HepG2 (cell line): ENCODE results near the gene GPR33. TPM values are rescaled to one million over a fixed set of nuclear protein-coding genes. Genes with fewer than 3 reads are reported as not detected.
A peak's percentile ranks its signal among the peaks of the same experiment; 100 is the strongest.

ENCODE experiments used
- HDAC2 ChIP-seq: sonication (generic); formaldehyde crosslinking; IDR thresholded peaks from 2 replicates; pipeline ENCODE4 v1.4.0; 2020; ENCODE audit warnings: missing genetic modification reagents
- JUN ChIP-seq: sonication (generic); formaldehyde crosslinking; IDR thresholded peaks from 2 replicates; pipeline ENCODE4 v1.4.0; 2020; ENCODE audit warnings: mild to moderate bottlenecking, missing genetic modification reagents
- NFATC3 ChIP-seq: sonication (generic); formaldehyde crosslinking; IDR thresholded peaks from 2 replicates; pipeline ENCODE4 v1.5.1; 2020; ENCODE audit warnings: mild to moderate bottlenecking, missing genetic modification reagents
- RBAK ChIP-seq: sonication (generic); formaldehyde crosslinking; IDR thresholded peaks from 2 replicates; pipeline ENCODE4 v1.5.1; 2020; ENCODE audit warnings: mild to moderate bottlenecking, missing genetic modification reagents
- RBFOX2 ChIP-seq: fragments of 200-400 bp; formaldehyde crosslinking; IDR thresholded peaks from 2 replicates; pipeline ENCODE4 v1.6.1; 2017; ENCODE audit warnings: low read depth, mild to moderate bottlenecking, low read length
- TBL1XR1 ChIP-seq: fragments of 150-350 bp; IDR thresholded peaks from 2 replicates; pipeline ENCODE4 v1.6.1; 2014; ENCODE audit warnings: borderline replicate concordance, low read length; ENCODE audit not compliant: partially characterized antibody
- TBP ChIP-seq: sonication (generic); formaldehyde crosslinking; IDR thresholded peaks from 2 replicates; pipeline ENCODE4 v1.5.0; 2020; ENCODE audit warnings: missing genetic modification reagents
- YEATS4 ChIP-seq: sonication (generic); formaldehyde crosslinking; IDR thresholded peaks from 2 replicates; pipeline ENCODE4 v1.4.0; 2020; ENCODE audit warnings: missing genetic modification reagents, borderline replicate concordance
- ZFP62 ChIP-seq: sonication (generic); formaldehyde crosslinking; IDR thresholded peaks from 2 replicates; pipeline ENCODE4 v1.4.0; 2020; ENCODE audit warnings: missing genetic modification reagents
- ZNF160 ChIP-seq: sonication (generic); formaldehyde crosslinking; IDR thresholded peaks from 2 replicates; pipeline ENCODE4 v1.8.0; 2022; ENCODE audit warnings: mild to moderate bottlenecking, inconsistent platforms, missing genetic modification reagents
- ZNF44 ChIP-seq: sonication (generic); formaldehyde crosslinking; IDR thresholded peaks from 2 replicates; pipeline ENCODE4 v1.5.1; 2020; ENCODE audit warnings: mild to moderate bottlenecking, missing genetic modification reagents
- ZNF788 ChIP-seq: sonication (generic); formaldehyde crosslinking; IDR thresholded peaks from 2 replicates; pipeline ENCODE4 v1.5.0; 2020; ENCODE audit warnings: mild to moderate bottlenecking, missing genetic modification reagents, borderline replicate concordance
- polyA plus RNA-seq, 8 experiments: library from polyadenylated mRNA; depleted of rRNA in 3 of 8; stranded (reverse) in 7 of 8; unstranded in 1 of 8; fragments of >200 nt; fragmentation: Illumina TruSeq in 4 of 8; extraction: Trizol in 4 of 8; gene quantifications; 2 replicates each; pipeline versions ENCODE4 v1.2.1 to v1.2.3, GENCODE V29; 2011 to 2016; ENCODE audit warnings: low read depth in 4 of 8, missing spikeins in 1 of 8, mixed read lengths in 1 of 8; ENCODE audit not compliant: insufficient read depth in 1 of 8
- total RNA-seq, 5 experiments: library from RNA; depleted of rRNA; stranded (reverse); fragments of >200 nt; fragmentation: Illumina TruSeq; extraction: Trizol; gene quantifications; 2 replicates each; pipeline ENCODE4 v1.2.3, GENCODE V29; 2016; ENCODE audit warnings: low read depth in 1 of 5
- TF ChIP-seq, protein P1 (sequence below): sonication (generic); formaldehyde crosslinking; IDR thresholded peaks from 2 replicates; pipeline ENCODE4 v1.8.0; 2022; ENCODE audit warnings: missing genetic modification reagents, mild to moderate bottlenecking, inconsistent platforms, borderline replicate concordance
- TF ChIP-seq, protein P2 (sequence below): sonication (generic); formaldehyde crosslinking; IDR thresholded peaks from 2 replicates; pipeline ENCODE4 v1.5.0; 2020; ENCODE audit warnings: mild to moderate bottlenecking, low read depth, missing genetic modification reagents, borderline replicate concordance
- TF ChIP-seq, protein P3 (sequence below): sonication (generic); formaldehyde crosslinking; IDR thresholded peaks from 2 replicates; pipeline ENCODE4 v1.4.0; 2020; ENCODE audit warnings: missing genetic modification reagents
- TF ChIP-seq, protein P4 (sequence below): sonication (generic); formaldehyde crosslinking; IDR thresholded peaks from 2 replicates; pipeline ENCODE4 v1.4.0; 2020; ENCODE audit warnings: missing genetic modification reagents, borderline replicate concordance

Gene GPR33
- total and polyA plus RNA-seq, 2 of the 13 experiments (the other 11 are each of a cell fraction or from before 2014, with no cell fraction given) = not detected

DNA sequence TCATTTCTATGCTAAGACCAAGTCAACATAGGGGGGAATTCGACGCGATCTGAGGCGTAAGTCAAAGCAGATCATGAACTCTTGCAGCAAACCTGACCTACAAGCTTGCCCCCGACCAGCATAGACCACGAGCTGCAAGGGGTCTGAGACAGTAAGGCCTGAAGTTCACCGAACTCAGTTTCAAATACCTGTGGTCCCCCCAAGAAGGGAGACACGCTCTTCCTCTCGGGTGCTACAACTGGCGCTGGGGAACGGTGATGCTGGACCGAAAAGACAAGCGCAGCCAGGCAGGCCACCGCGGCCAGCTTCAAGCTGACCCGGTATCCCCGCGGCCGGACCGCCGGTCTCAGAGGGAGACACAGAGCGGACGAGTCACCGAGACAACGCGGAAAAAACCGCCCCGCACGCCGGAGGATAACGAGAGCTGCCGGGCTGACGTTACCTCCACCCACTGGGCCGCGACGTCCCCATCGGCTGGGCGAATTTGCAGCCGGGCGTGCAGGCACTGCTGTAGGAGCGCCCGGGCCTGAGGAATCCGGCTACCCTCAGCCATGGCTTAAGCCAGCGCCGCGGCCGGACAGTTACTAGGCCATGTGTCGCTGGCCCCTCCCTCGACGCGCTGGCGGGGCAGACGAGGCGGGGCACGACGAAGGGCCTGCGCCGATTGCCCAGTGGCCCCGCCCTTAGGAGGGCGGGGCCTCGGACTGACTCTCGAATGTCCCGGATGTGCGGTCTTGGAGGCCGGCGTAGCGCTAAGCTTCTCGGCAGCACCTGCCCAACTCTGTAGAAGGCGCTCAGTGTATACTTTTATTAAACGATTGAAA lies 30.8 kb downstream of the GPR33 start, which contains the start of gene DTD2 (continued):
- TF ChIP-seq, protein P1, sequence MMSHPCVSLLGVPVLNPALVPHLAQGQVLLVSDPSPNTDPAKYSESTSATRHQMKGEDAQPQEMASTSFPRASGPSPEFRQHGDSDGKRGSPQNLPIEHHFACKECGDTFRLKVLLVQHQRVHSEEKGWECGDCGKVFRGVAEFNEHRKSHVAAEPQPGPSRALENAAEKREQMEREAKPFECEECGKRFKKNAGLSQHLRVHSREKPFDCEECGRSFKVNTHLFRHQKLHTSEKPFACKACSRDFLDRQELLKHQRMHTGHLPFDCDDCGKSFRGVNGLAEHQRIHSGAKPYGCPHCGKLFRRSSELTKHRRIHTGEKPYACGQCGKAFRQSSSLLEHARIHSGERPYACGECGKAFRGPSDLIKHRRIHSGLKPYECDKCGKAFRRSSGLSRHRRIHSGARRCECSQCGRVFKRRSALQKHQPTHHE = peak; percentile 100; the same call in 1 of the 2 replicates
- peak; percentile 95; the same call in 1 of the 2 replicates for TF ChIP-seq TBP (CRISPR knock-in tag)
- peak; percentile 87; the same call in 1 of the 2 replicates for TF ChIP-seq ZFP62 (CRISPR knock-in tag)
- TF ChIP-seq, protein P2, sequence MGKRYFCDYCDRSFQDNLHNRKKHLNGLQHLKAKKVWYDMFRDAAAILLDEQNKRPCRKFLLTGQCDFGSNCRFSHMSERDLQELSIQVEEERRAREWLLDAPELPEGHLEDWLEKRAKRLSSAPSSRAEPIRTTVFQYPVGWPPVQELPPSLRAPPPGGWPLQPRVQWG (CRISPR knock-in tag) = 0 out of 2 replicates have a peak, but pooled peaks have one; percentile 70
- TF ChIP-seq YEATS4 (CRISPR knock-in tag) = peak; percentile 100
- peak; percentile 94 for TF ChIP-seq HDAC2 (CRISPR knock-in tag)
- TF ChIP-seq RBAK (CRISPR knock-in tag) = peak; percentile 90; the same call in 1 of the 2 replicates
- TF ChIP-seq, protein P3, sequence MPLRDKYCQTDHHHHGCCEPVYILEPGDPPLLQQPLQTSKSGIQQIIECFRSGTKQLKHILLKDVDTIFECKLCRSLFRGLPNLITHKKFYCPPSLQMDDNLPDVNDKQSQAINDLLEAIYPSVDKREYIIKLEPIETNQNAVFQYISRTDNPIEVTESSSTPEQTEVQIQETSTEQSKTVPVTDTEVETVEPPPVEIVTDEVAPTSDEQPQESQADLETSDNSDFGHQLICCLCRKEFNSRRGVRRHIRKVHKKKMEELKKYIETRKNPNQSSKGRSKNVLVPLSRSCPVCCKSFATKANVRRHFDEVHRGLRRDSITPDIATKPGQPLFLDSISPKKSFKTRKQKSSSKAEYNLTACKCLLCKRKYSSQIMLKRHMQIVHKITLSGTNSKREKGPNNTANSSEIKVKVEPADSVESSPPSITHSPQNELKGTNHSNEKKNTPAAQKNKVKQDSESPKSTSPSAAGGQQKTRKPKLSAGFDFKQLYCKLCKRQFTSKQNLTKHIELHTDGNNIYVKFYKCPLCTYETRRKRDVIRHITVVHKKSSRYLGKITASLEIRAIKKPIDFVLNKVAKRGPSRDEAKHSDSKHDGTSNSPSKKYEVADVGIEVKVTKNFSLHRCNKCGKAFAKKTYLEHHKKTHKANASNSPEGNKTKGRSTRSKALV (CRISPR knock-in tag) = peak; percentile 94
- TF ChIP-seq RBFOX2 = peak; percentile 100
- peak; percentile 97; the same call in 1 of the 2 replicates for TF ChIP-seq JUN (CRISPR knock-in tag)
- peak; percentile 100 for TF ChIP-seq ZNF788 (CRISPR knock-in tag)
- TF ChIP-seq, protein P4, sequence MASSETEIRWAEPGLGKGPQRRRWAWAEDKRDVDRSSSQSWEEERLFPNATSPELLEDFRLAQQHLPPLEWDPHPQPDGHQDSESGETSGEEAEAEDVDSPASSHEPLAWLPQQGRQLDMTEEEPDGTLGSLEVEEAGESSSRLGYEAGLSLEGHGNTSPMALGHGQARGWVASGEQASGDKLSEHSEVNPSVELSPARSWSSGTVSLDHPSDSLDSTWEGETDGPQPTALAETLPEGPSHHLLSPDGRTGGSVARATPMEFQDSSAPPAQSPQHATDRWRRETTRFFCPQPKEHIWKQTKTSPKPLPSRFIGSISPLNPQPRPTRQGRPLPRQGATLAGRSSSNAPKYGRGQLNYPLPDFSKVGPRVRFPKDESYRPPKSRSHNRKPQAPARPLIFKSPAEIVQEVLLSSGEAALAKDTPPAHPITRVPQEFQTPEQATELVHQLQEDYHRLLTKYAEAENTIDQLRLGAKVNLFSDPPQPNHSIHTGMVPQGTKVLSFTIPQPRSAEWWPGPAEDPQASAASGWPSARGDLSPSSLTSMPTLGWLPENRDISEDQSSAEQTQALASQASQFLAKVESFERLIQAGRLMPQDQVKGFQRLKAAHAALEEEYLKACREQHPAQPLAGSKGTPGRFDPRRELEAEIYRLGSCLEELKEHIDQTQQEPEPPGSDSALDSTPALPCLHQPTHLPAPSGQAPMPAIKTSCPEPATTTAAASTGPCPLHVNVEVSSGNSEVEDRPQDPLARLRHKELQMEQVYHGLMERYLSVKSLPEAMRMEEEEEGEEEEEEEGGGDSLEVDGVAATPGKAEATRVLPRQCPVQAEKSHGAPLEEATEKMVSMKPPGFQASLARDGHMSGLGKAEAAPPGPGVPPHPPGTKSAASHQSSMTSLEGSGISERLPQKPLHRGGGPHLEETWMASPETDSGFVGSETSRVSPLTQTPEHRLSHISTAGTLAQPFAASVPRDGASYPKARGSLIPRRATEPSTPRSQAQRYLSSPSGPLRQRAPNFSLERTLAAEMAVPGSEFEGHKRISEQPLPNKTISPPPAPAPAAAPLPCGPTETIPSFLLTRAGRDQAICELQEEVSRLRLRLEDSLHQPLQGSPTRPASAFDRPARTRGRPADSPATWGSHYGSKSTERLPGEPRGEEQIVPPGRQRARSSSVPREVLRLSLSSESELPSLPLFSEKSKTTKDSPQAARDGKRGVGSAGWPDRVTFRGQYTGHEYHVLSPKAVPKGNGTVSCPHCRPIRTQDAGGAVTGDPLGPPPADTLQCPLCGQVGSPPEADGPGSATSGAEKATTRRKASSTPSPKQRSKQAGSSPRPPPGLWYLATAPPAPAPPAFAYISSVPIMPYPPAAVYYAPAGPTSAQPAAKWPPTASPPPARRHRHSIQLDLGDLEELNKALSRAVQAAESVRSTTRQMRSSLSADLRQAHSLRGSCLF (CRISPR knock-in tag) = peak; percentile 92
- TF ChIP-seq ZNF160 (CRISPR knock-in tag) = peak; percentile 99
- TF ChIP-seq TBL1XR1 = peak; percentile 77
- TF ChIP-seq ZNF44 (CRISPR knock-in tag) = peak; percentile 100
- peak; percentile 98 for TF ChIP-seq NFATC3 (CRISPR knock-in tag)
